Uterus (tissue), 2 donors: ENCODE data around the gene DNAH7.

Experiments
- CTCF ChIP-seq, 4 experiments: fragments of 200-600 bp in 2 of 4; fragments of 450-650 bp in 2 of 4; sonication (generic) in 2 of 4; IDR thresholded peaks; one replicate each; pipeline ENCODE4 v1.5.1; 2016 to 2019; ENCODE audit warnings: antibody characterized with exemption in 4 of 4, mild to moderate bottlenecking in 2 of 4, moderate library complexity in 1 of 4
- POLR2A ChIP-seq, 2 donors: fragments of 450-650 bp; IDR thresholded peaks; one replicate each; pipeline ENCODE4 v1.6.1; 2016; ENCODE audit warnings: antibody characterized with exemption in 2 of 2, mild to moderate bottlenecking in 1 of 2, moderate library complexity in 1 of 2

- TF ChIP-seq CTCF (IDR thresholded peaks at IDR 0.05) (no peak), POLR2A (IDR thresholded peaks at IDR 0.05) (no peak)
These were observed 19.6 kb upstream of the DNAH7 start for GRCh38 chr2:196088203-196088602.
